GM12865 (cell line): ENCODE measurements around the gene P3H1.

Experiments used
- DNase-seq: peaks from one replicate; pipeline ENCODE4 v3.0.0; 2010; ENCODE audit warnings: low read depth
- H3K4me3 ChIP-seq: 2 replicates; pipeline ENCODE4 v1.5.1; 2011; ENCODE audit warnings: mild to moderate bottlenecking, low read depth, low read length, control low read depth
- CTCF ChIP-seq: IDR thresholded peaks from 2 replicates; pipeline ENCODE4 v1.5.1; 2011; ENCODE audit warnings: low read length, control low read depth, low read depth, inconsistent platforms; ENCODE audit not compliant: insufficient read depth; ENCODE audit errors: missing control alignments

The P3H1 gene

DNA sequence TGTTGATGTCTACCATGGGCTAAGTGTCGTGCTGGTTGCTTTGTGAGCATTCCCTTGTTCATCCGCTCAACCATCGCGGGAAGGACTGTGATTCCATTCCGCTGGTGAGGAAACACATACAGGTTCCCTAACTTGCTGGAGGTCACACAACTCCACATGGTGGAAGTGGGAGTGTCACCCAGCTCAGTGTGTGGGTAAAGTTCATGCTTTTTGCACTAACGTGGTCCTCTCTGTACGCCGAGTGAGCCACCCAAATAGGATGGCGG is 22.7 kb downstream of the P3H1 start:
- no peak for DNase-seq
- H3K4me3 ChIP-seq, result no peak overlapping the region
- TF ChIP-seq CTCF, result no peak

DNA sequence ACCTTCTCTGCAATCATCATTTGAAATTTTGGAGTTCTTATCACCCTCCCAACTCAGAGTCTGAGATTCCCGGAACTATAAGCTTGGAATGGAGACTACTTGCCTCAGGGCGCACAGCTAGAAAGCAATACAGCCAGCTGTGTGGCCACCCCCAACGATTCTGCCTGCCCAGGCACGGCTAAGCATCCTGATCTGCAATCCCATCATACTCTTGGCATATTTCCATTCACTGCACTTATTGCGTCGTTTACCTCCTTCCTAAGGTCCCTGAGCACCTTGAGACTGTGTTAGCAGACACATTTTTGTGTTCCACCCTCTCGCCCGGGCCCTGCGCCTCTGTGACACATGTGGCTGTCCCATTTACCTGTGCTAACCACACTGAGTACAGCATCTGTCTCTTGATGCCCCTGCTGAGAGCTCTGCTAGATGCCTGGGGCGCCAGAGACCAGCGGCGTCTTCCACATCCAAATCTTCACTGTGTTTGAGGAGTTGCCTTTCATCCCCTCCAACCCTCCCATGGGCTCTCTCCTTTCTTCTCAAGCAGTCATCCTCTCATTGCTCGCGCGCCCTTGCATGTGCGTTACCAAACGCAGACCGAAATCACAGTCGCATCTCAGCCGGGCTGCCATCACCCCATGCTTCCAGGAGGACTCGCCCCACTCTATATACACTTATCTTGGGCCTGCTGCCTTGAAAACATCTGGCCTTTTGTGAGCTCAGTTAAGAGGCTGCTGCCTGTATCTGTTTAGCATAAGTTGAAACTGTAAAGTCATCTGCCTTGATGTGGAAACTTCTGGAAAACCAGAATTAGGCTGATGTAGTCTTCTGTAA is 23.3 kb downstream of the P3H1 start:
- DNase-seq, result no peak
- no peak for TF ChIP-seq CTCF
- no peak overlapping the region for H3K4me3 ChIP-seq

GRCh38 chr1:42742617-42743316 is 24.1 kb downstream of the P3H1 start:
- DNase-seq, result no peak
- H3K4me3 ChIP-seq, result no peak overlapping the region
- TF ChIP-seq CTCF, result no peak

DNA sequence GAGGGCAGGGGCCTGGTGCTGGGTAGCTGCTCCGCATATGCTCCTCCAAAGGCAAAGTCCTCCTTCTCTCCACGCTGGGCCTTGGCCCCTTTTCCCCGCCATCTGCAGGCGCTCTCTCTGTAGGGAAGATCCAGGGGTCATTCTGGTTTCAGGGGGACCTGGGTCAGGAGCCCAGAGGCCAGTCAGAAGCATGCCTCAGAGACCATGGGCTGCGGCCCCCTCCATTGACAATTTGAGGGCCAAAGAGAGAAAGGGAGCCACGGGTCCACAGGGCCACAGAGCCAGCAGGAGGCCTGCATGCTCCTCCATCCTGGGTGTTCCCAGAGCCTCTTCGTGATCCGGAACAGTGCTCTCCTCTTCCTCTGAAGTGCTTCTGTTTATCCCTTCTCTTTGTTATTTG is 24.7 kb downstream of the P3H1 start:
- H3K4me3 ChIP-seq, result no peak overlapping the region
- DNase-seq, result no peak
- no peak for TF ChIP-seq CTCF

DNA sequence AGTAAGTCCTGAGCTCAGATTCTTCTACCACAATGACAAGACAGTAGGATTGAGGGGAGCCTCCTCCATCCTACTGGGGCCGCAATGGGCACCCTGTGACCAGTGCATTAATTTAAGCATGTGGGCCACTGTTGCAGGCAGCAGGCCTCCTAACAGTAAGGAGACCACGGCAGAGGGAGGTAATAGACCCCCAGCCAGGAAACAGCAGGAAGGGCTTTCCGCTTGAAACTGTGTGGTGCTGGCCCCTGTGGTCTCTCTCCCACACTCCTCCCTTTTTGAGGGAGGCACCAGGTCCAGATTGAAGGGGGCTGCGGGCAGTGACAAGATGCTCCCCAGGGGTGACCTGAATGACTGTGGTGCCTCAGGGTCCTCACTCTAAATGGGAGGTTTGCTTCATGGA is 25.1 kb downstream of the P3H1 start:
- DNase-seq, result no peak
- TF ChIP-seq CTCF, result no peak
- H3K4me3 ChIP-seq, result no peak overlapping the region

DNA sequence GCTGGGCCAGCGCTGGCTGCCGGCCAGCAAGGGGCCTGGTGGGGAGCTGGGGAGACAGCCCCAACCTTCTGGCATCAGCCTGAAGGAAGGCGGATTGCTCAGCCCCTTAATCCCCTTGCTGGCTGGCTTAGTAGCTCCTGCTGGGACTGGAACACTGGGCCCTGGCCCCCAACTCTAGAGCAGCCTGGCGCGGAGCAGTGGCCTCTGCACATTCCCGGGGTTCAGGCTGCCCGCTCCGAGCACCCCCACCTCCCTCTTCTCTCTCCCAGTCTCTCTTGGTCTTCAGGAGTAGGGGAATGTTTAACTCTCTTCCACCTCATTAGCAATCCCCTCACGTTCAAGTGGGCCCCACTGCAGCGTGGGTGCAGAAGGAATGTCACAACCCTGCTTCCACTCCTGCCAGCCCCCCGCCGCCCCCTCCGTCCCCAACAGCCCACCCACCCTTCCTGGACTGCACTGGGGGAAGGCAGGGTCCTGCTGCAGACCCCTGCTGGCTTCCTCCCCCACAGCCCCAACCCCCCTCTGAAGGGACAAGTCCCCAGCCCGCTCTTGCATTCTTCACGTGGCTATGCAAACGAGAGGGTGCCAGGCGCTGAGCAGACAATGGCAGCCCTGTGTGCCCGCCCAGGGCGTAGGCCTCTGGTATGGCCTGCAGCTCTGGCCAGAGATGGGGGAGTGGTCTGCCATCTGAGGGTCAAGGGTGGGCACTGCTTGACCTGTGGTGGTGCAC is 25.8 kb downstream of the P3H1 start:
- TF ChIP-seq CTCF, result no peak
- DNase-seq, result no peak
- H3K4me3 ChIP-seq, result no peak overlapping the region
